ENCODE measurements around the gene CBX8. TPM values are rescaled to one million over a fixed set of nuclear protein-coding genes. Genes with fewer than 3 reads are reported as not detected.

The CBX8 gene
- total and polyA plus RNA-seq, 2 of the 13 experiments (the other 11 are each of a cell fraction or from before 2014, with no cell fraction given): 0.34 to 12.6 TPM

GRCh38 chr17:79778504-79779083, 18.3 kb downstream of the CBX8 start (continued):
- TF ChIP-seq ZFY (CRISPR knock-in tag; IDR thresholded peaks at IDR 0.05) (0 out of 2 replicates have a peak, but pooled peaks have one; percentile 4), SALL1 (CRISPR knock-in tag; IDR thresholded peaks at IDR 0.05) (peak; percentile 19; the same call in 1 of the 2 replicates), KDM5A (IDR thresholded peaks at IDR 0.05; ENCODE audit: borderline replicate concordance, low read length) (peak; percentile 30; the same call in 1 of the 2 replicates), PBX2 (CRISPR knock-in tag; IDR thresholded peaks at IDR 0.05) (no peak), THAP7 (CRISPR knock-in tag; IDR thresholded peaks at IDR 0.05) (no peak), SRY (CRISPR knock-in tag; IDR thresholded peaks at IDR 0.05) (0 out of 2 replicates have a peak, but pooled peaks have one; percentile 8), PATZ1 (CRISPR knock-in tag; IDR thresholded peaks at IDR 0.05) (no peak; the same call in none of the 2 replicates), KAT7 (CRISPR knock-in tag; IDR thresholded peaks at IDR 0.05; ENCODE audit: borderline replicate concordance) (no peak), ZNF3 (CRISPR knock-in tag; IDR thresholded peaks at IDR 0.05) (no peak), ZKSCAN8 (CRISPR knock-in tag; IDR thresholded peaks at IDR 0.05; ENCODE audit: borderline replicate concordance) (no peak), ZSCAN20 (CRISPR knock-in tag; IDR thresholded peaks at IDR 0.05; ENCODE audit: borderline replicate concordance) (peak; percentile 62; the same call in 1 of the 2 replicates), GATAD2A (CRISPR knock-in tag; IDR thresholded peaks at IDR 0.05) (no peak), PRDM15 (CRISPR knock-in tag; IDR thresholded peaks at IDR 0.05) (peak; percentile 96), ZNF768 (CRISPR knock-in tag; IDR thresholded peaks at IDR 0.05) (0 out of 2 replicates have a peak, but pooled peaks have one; percentile 3), SRSF1 (optimal IDR thresholded peaks at IDR 0.05; ENCODE audit: low read depth, low read length) (peak; percentile 12), KLF15 (CRISPR knock-in tag; IDR thresholded peaks at IDR 0.05; ENCODE audit: borderline replicate concordance) (no peak), ZFP82 (CRISPR knock-in tag; IDR thresholded peaks at IDR 0.05; ENCODE audit: borderline replicate concordance) (no peak), ASH2L (IDR thresholded peaks at IDR 0.05; ENCODE audit: insufficient read length, low read depth, low read length) (no peak), ZHX1 (CRISPR knock-in tag; IDR thresholded peaks at IDR 0.05; ENCODE audit: low read depth) (0 out of 2 replicates have a peak, but pooled peaks have one; percentile 35), ZMYM3 (CRISPR knock-in tag; IDR thresholded peaks at IDR 0.05) (no peak)

Data from HepG2 (cell line).